ENCODE measurements around the gene CALN1. TPM values are rescaled to one million over a fixed set of nuclear protein-coding genes. Genes with fewer than 3 reads are reported as not detected.

The CALN1 gene
- total and polyA plus RNA-seq, 2 of the 8 experiments (the other 6 are each of a cell fraction or from before 2014, with no cell fraction given), result 6.4 to 15.2 TPM

DNA sequence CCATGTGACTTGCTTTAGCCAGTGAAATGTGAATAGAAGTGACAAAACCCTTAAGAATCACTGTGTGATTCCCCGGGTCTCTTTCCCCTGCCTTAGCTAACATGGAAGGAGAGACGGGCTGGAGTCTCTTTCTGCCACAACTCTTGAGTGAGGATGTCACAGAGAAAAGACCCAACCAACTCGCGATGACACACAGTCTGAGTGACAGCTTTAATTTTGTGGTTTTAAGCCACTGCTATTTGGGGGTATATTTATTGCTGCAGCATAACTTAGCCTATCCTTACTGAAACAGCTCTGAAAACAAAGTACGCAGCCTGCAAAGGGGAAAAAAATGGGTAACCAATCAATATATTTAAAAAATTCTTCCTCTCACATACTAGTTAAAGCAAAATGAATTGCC lies 319.4 kb downstream of the CALN1 start:
- Histone ChIP-seq H3K79me2 (ENCODE audit: control insufficient read depth in 1 of 2, insufficient read depth in 2 of 2, low read length in 2 of 2) (no peaks in the 10 kb centered on the region), H3K79me1 (ENCODE audit: low read depth, low read length) (no peaks in the 10 kb centered on the region; the same call in 1 of the 2 replicates), H4K5ac (ENCODE audit: insufficient read length, low read depth, low read length) (no peak overlapping the region), H4K20me1 (replicated peaks in 1 of 2; ENCODE audit: control insufficient read depth in 1 of 2, insufficient read depth in 2 of 2, low read length in 2 of 2) (no peaks in the 10 kb centered on the region), H3K4ac (replicated peaks; ENCODE audit: insufficient read length, low read depth, low read length) (no peak overlapping the region), H2BK120ac (replicated peaks; ENCODE audit: low read depth, low read length) (no peak overlapping the region), H3K14ac (ENCODE audit: insufficient read length) (no peak overlapping the region), H3K27ac (ENCODE audit: low read depth, low read length) (no peak overlapping the region), H2BK5ac (ENCODE audit: low read depth, low read length) (no peak overlapping the region), H3K4me3 (ENCODE audit: extremely low read depth in 1 of 4, insufficient read depth in 2 of 4, low read depth in 3 of 4, low read length in 4 of 4) (no peak overlapping the region), H2BK20ac (ENCODE audit: low read length) (no peak overlapping the region), H3K18ac (ENCODE audit: extremely low read depth, low read length) (no peak overlapping the region), H3K9ac (replicated peaks in 1 of 4; ENCODE audit: extremely low read depth in 1 of 4, low read depth in 3 of 4, low read length in 3 of 4) (no peak overlapping the region), H3K27me3 (replicated peaks in 1 of 4; ENCODE audit: control insufficient read depth in 3 of 4, extremely low read depth in 1 of 4, insufficient read depth in 3 of 4, low read length in 3 of 4) (no peaks in the 10 kb centered on the region), H2AFZ (ENCODE audit: low read length) (no peak overlapping the region), H3K4me1 (replicated peaks in 1 of 4; ENCODE audit: control insufficient read depth in 3 of 4, insufficient read depth in 4 of 4, low read length in 3 of 4) (no peaks in the 10 kb centered on the region), H3K23me2 (ENCODE audit: low read depth, low read length) (no peaks in the 10 kb centered on the region; the same call in 1 of the 2 replicates), H4K8ac (ENCODE audit: extremely low read depth, insufficient read depth, low read length) (no peak overlapping the region), H3K23ac (ENCODE audit: insufficient read length) (no peak overlapping the region), H2AK5ac (ENCODE audit: low read depth, low read length) (no peak overlapping the region), H2BK15ac (ENCODE audit: low read length) (no peak overlapping the region), H2BK12ac (ENCODE audit: low read depth, low read length) (no peak overlapping the region), H3K9me3 (ENCODE audit: insufficient read depth in 2 of 2, low read depth in 1 of 2, low read length in 1 of 2) (no peaks in the 10 kb centered on the region), H3K36me3 (ENCODE audit: control insufficient read depth in 2 of 4, insufficient read depth in 4 of 4, low read length in 3 of 4) (no peaks in the 10 kb centered on the region), H3K4me2 (ENCODE audit: insufficient read depth in 1 of 2, low read depth in 2 of 2, low read length in 2 of 2) (no peak overlapping the region), H3K56ac (replicated peaks; ENCODE audit: insufficient read length, low read depth, low read length) (no peak overlapping the region), H4K91ac (replicated peaks; ENCODE audit: insufficient read length, low read length) (no peak overlapping the region)
- WGBS, 2 experiments (ENCODE audit: extremely low coverage in 1 of 2, insufficient coverage in 1 of 2, insufficient read length in 1 of 2, insufficient replicate concordance in 2 of 2, low coverage in 1 of 2, low lambda C conversion rate in 2 of 2, missing lambda C conversion rate in 1 of 2), result 84% methylated on average over 5 of the region's 5 CpGs; no CpG with 5 or more reads in 1 of the 2 experiments
- ChIA-PET POLR2A (ENCODE audit: partially characterized antibody) (no interaction called here), CTCF (ENCODE audit: partially characterized antibody) (interaction anchor here (0.7 kb wide), 1 partner anchor 242 kb away, joined by 4 read pairs; no protein-coding TSS in a partner anchor)
- FAIRE-seq (no peak), DNase-seq (ENCODE audit: low read depth in 1 of 2, low spot score in 2 of 2) (no peak)
- TF ChIP-seq SRF (IDR thresholded peaks at IDR 0.05; ENCODE audit: low read depth, low read length) (no peak), MAFK (IDR thresholded peaks at IDR 0.05; ENCODE audit: low read depth, low read length) (no peak), KDM5A (IDR thresholded peaks at IDR 0.05; ENCODE audit: low read length) (no peak), JUN (IDR thresholded peaks at IDR 0.05; ENCODE audit: low read depth, low read length) (no peak), CHD2 (IDR thresholded peaks at IDR 0.05; ENCODE audit: low read length) (no peak), GABPA (IDR thresholded peaks at IDR 0.05; ENCODE audit: borderline replicate concordance, insufficient read depth, low read length) (no peak), TAF7 (optimal IDR thresholded peaks at IDR 0.05; ENCODE audit: borderline replicate concordance, low read depth, low read length) (no peak), JUND (IDR thresholded peaks at IDR 0.05; ENCODE audit: low read length) (no peak)
- TF ChIP-seq, protein P1, sequence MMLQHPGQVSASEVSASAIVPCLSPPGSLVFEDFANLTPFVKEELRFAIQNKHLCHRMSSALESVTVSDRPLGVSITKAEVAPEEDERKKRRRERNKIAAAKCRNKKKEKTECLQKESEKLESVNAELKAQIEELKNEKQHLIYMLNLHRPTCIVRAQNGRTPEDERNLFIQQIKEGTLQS (IDR thresholded peaks at IDR 0.05; ENCODE audit: insufficient read depth, low read depth, low read length), result no peak
- TF ChIP-seq, protein P2, sequence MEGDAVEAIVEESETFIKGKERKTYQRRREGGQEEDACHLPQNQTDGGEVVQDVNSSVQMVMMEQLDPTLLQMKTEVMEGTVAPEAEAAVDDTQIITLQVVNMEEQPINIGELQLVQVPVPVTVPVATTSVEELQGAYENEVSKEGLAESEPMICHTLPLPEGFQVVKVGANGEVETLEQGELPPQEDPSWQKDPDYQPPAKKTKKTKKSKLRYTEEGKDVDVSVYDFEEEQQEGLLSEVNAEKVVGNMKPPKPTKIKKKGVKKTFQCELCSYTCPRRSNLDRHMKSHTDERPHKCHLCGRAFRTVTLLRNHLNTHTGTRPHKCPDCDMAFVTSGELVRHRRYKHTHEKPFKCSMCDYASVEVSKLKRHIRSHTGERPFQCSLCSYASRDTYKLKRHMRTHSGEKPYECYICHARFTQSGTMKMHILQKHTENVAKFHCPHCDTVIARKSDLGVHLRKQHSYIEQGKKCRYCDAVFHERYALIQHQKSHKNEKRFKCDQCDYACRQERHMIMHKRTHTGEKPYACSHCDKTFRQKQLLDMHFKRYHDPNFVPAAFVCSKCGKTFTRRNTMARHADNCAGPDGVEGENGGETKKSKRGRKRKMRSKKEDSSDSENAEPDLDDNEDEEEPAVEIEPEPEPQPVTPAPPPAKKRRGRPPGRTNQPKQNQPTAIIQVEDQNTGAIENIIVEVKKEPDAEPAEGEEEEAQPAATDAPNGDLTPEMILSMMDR (IDR thresholded peaks at IDR 0.05; ENCODE audit: control extremely low read depth in 1 of 3, insufficient read depth in 1 of 3, low read depth in 1 of 3, low read length in 3 of 3), result no peak

All from H1 (cell line).